BLaER1 (cell line): Measurements from ENCODE around the gene CCN5.
"Not testable (repeated sequence)": the region's sequence is repeated elsewhere in the genome, so short reads cannot be mapped to it uniquely, and the experiment has no call there.

ENCODE experiments used
- H3K27ac ChIP-seq: shearing (Covaris generic); formaldehyde crosslinking; 2 replicates; pipeline ENCODE4 v1.8.1; 2022
- H3K27me3 ChIP-seq: shearing (Covaris generic); formaldehyde crosslinking; 2 replicates; pipeline ENCODE4 v1.8.1; 2022
- H3K36me3 ChIP-seq: shearing (Covaris generic); formaldehyde crosslinking; 2 replicates; pipeline ENCODE4 v1.8.1; 2022
- H3K4me1 ChIP-seq: shearing (Covaris generic); formaldehyde crosslinking; 2 replicates; pipeline ENCODE4 v1.8.1; 2022
- H3K4me2 ChIP-seq: shearing (Covaris generic); formaldehyde crosslinking; 2 replicates; pipeline ENCODE4 v1.8.1; 2022
- H3K4me3 ChIP-seq: shearing (Covaris generic); formaldehyde crosslinking; 2 replicates; pipeline ENCODE4 v1.8.1; 2022
- H3K9ac ChIP-seq: shearing (Covaris generic); formaldehyde crosslinking; 2 replicates; pipeline ENCODE4 v1.8.1; 2022
- H3K9me3 ChIP-seq: shearing (Covaris generic); formaldehyde crosslinking; 2 replicates; pipeline ENCODE4 v1.8.1; 2022
- H4K20me1 ChIP-seq: shearing (Covaris generic); formaldehyde crosslinking; 2 replicates; pipeline ENCODE4 v1.8.1; 2022
- Cebpa-rat ChIP-seq: shearing (Covaris generic); IDR thresholded peaks from 2 replicates; pipeline ENCODE4 v1.8.1; 2022

Gene CCN5

GRCh38 chr20:44752099-44752931 lies 37.1 kb downstream of the CCN5 start:
- Histone ChIP-seq H4K20me1 (no peaks in the 10 kb centered on the region), H3K4me2 (peak overlapping the region; percentile 72), H3K27me3 (no peaks in the 10 kb centered on the region), H3K36me3 (no peaks in the 10 kb centered on the region), H3K4me3 (no peak overlapping the region), H3K4me1 (peaks cover 34% of the 10 kb centered on the region), H3K9me3 (no peaks in the 10 kb centered on the region), H3K9ac (no peak overlapping the region), H3K27ac (no peak overlapping the region)
- TF ChIP-seq Cebpa-rat, result no peak

GRCh38 chr20:44754554-44754953 lies 39.4 kb downstream of the CCN5 start:
- Histone ChIP-seq H3K4me2 (no peak overlapping the region), H3K9ac (no peak overlapping the region), H4K20me1 (no peaks in the 10 kb centered on the region), H3K4me1 (peaks cover 34% of the 10 kb centered on the region), H3K36me3 (no peaks in the 10 kb centered on the region), H3K4me3 (no peak overlapping the region), H3K27ac (no peak overlapping the region), H3K27me3 (no peaks in the 10 kb centered on the region), H3K9me3 (no peaks in the 10 kb centered on the region)
- TF ChIP-seq Cebpa-rat, result no peak

GRCh38 chr20:44756011-44756688 lies 41.0 kb downstream of the CCN5 start:
- Histone ChIP-seq H3K27ac (no peak overlapping the region), H3K4me3 (no peak overlapping the region), H3K4me1 (peaks cover 25% of the 10 kb centered on the region), H3K9ac (no peak overlapping the region), H4K20me1 (no peaks in the 10 kb centered on the region), H3K4me2 (no peak overlapping the region), H3K9me3 (no peaks in the 10 kb centered on the region), H3K27me3 (no peaks in the 10 kb centered on the region), H3K36me3 (no peaks in the 10 kb centered on the region)
- TF ChIP-seq Cebpa-rat, result no peak

GRCh38 chr20:44756956-44757355 lies 41.8 kb downstream of the CCN5 start:
- H3K9ac ChIP-seq, result no peak overlapping the region
- no peak for TF ChIP-seq Cebpa-rat
- H3K36me3 ChIP-seq, result no peaks in the 10 kb centered on the region
- H3K27me3 ChIP-seq, result no peaks in the 10 kb centered on the region
- no peak overlapping the region for H3K27ac ChIP-seq
- H3K4me3 ChIP-seq, result no peak overlapping the region
- no peak overlapping the region for H3K4me2 ChIP-seq
- peaks cover 17% of the 10 kb centered on the region for H3K4me1 ChIP-seq
- H3K9me3 ChIP-seq, result no peaks in the 10 kb centered on the region
- no peaks in the 10 kb centered on the region for H4K20me1 ChIP-seq

- Histone ChIP-seq H3K4me2 (no peak overlapping the region), H3K9me3 (no peaks in the 10 kb centered on the region), H3K9ac (no peak overlapping the region), H3K27ac (no peak overlapping the region), H3K27me3 (no peaks in the 10 kb centered on the region), H4K20me1 (no peaks in the 10 kb centered on the region), H3K4me1 (peaks cover 6% of the 10 kb centered on the region; the same call in 1 of the 2 replicates), H3K4me3 (no peak overlapping the region), H3K36me3 (no peaks in the 10 kb centered on the region)
- TF ChIP-seq Cebpa-rat, result no peak
These were observed 43.3 kb downstream of the CCN5 start for GRCh38 chr20:44758247-44759101.

GRCh38 chr20:44759595-44759994 lies 44.4 kb downstream of the CCN5 start:
- Histone ChIP-seq H3K4me1 (peaks cover 6% of the 10 kb centered on the region; the same call in 1 of the 2 replicates), H3K36me3 (no peaks in the 10 kb centered on the region), H3K9me3 (no peaks in the 10 kb centered on the region), H3K4me2 (no peak overlapping the region), H3K4me3 (no peak overlapping the region), H3K27me3 (no peaks in the 10 kb centered on the region), H3K9ac (no peak overlapping the region), H4K20me1 (no peaks in the 10 kb centered on the region), H3K27ac (no peak overlapping the region)
- no peak for TF ChIP-seq Cebpa-rat

GRCh38 chr20:44761423-44761822 lies 46.3 kb downstream of the CCN5 start:
- H3K36me3 ChIP-seq, result no peaks in the 10 kb centered on the region
- no peaks in the 10 kb centered on the region for H3K9me3 ChIP-seq
- H3K4me3 ChIP-seq, result no peak overlapping the region
- no peak overlapping the region for H3K9ac ChIP-seq
- H4K20me1 ChIP-seq, result no peaks in the 10 kb centered on the region
- TF ChIP-seq Cebpa-rat, result no peak
- no peak overlapping the region for H3K4me2 ChIP-seq
- H3K27me3 ChIP-seq, result no peaks in the 10 kb centered on the region
- peaks cover 6% of the 10 kb centered on the region; the same call in 1 of the 2 replicates for H3K4me1 ChIP-seq
- H3K27ac ChIP-seq, result no peak overlapping the region

- Histone ChIP-seq H3K27ac (no peak overlapping the region), H3K36me3 (no peaks in the 10 kb centered on the region), H3K4me3 (no peak overlapping the region), H3K9me3 (no peaks in the 10 kb centered on the region), H3K9ac (no peak overlapping the region), H3K27me3 (no peaks in the 10 kb centered on the region), H3K4me2 (no peak overlapping the region), H3K4me1 (peaks cover 6% of the 10 kb centered on the region; the same call in 1 of the 2 replicates), H4K20me1 (no peaks in the 10 kb centered on the region)
- no peak for TF ChIP-seq Cebpa-rat
These were observed 47.4 kb downstream of the CCN5 start for GRCh38 chr20:44762466-44763140.

- not testable (repeated sequence) for H3K27ac ChIP-seq, H3K4me1 ChIP-seq, H4K20me1 ChIP-seq, H3K9me3 ChIP-seq, H3K9ac ChIP-seq, H3K4me3 ChIP-seq, H3K4me2 ChIP-seq, H3K36me3 ChIP-seq, H3K27me3 ChIP-seq
These were observed 48.6 kb downstream of the CCN5 start for GRCh38 chr20:44763798-44764197.
